Measurements from ENCODE around the gene CIITA. TPM values are rescaled to one million over a fixed set of nuclear protein-coding genes. Genes with fewer than 3 reads are reported as not detected.
"Not testable (repeated sequence)": the region's sequence is repeated elsewhere in the genome, so short reads cannot be mapped to it uniquely, and the experiment has no call there.

Gene CIITA
- total RNA-seq, 1 experiment from 2014 or later, result 0.26 TPM

DNA sequence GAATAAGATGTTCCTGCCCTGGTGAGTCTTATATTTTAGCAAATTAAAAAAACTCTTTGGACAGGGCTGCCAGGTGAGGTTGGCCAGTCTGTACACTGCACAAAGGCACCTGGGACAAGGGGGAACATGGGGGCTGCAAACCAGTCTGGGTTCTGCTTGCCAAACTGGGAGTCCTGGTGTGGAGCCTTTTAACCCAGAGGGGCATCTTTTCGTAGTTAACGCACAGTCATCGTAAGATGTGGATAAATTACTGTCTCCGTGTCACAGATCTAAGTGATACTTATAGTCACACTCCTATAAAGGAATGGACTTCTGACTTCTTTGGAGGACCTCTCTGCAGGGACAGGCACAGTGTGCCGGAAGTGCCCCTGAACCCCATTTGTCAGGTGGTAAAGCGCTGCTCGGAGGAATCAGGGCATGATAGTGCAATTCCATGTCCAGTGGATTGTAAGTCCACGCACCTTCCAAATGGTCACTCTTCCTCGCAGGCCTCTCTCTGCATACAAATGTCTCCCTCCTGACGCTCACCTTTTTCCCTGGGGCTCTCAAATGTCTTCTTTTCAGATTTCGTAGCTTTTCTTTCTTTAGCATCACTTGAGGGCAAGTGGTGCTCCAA lies 50.6 kb downstream of the CIITA start:
- H3K27me3 Mint-ChIP-seq (ENCODE audit: low read depth), result no peaks in the 10 kb centered on the region; the same call in 1 of the 2 replicates
- no peak overlapping the region for H3K4me3 Mint-ChIP-seq
- H3K4me1 Mint-ChIP-seq, result peaks cover 4% of the 10 kb centered on the region; the same call in 1 of the 2 replicates
- ChIA-PET CTCF (interaction anchor here (2.2 kb wide), 1 partner anchor 9 kb away, joined by 7 read pairs; no protein-coding TSS in a partner anchor), POLR2A (no interaction called here)
- H3K9me3 Mint-ChIP-seq, result no peaks in the 10 kb centered on the region
- H3K27ac Mint-ChIP-seq, result no peak overlapping the region
- ATAC-seq (no peak), DNase-seq (ENCODE audit: low spot score) (no peak)
- peaks cover 6% of the 10 kb centered on the region; the same call in 1 of the 2 replicates for H3K36me3 Mint-ChIP-seq
- no peak for TF ChIP-seq ZNF219 (CRISPR knock-in tag; IDR thresholded peaks at IDR 0.05; ENCODE audit: borderline replicate concordance)
- no peak for TF ChIP-seq RELA (CRISPR knock-in tag; IDR thresholded peaks at IDR 0.05; ENCODE audit: borderline replicate concordance)
- no peak for TF ChIP-seq ZBTB21 (CRISPR knock-in tag; IDR thresholded peaks at IDR 0.05; ENCODE audit: borderline replicate concordance)
- TF ChIP-seq, protein P1, sequence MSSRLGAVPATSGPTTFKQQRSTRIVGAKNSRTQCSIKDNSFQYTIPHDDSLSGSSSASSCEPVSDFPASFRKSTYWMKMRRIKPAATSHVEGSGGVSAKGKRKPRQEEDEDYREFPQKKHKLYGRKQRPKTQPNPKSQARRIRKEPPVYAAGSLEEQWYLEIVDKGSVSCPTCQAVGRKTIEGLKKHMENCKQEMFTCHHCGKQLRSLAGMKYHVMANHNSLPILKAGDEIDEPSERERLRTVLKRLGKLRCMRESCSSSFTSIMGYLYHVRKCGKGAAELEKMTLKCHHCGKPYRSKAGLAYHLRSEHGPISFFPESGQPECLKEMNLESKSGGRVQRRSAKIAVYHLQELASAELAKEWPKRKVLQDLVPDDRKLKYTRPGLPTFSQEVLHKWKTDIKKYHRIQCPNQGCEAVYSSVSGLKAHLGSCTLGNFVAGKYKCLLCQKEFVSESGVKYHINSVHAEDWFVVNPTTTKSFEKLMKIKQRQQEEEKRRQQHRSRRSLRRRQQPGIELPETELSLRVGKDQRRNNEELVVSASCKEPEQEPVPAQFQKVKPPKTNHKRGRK (CRISPR knock-in tag; IDR thresholded peaks at IDR 0.05; ENCODE audit: borderline replicate concordance), result no peak
- no peak for TF ChIP-seq JUN (CRISPR knock-in tag; IDR thresholded peaks at IDR 0.05)
- no peak for TF ChIP-seq CREB1 (CRISPR knock-in tag; IDR thresholded peaks at IDR 0.05)
- TF ChIP-seq, protein P2, sequence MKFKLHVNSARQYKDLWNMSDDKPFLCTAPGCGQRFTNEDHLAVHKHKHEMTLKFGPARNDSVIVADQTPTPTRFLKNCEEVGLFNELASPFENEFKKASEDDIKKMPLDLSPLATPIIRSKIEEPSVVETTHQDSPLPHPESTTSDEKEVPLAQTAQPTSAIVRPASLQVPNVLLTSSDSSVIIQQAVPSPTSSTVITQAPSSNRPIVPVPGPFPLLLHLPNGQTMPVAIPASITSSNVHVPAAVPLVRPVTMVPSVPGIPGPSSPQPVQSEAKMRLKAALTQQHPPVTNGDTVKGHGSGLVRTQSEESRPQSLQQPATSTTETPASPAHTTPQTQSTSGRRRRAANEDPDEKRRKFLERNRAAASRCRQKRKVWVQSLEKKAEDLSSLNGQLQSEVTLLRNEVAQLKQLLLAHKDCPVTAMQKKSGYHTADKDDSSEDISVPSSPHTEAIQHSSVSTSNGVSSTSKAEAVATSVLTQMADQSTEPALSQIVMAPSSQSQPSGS (CRISPR knock-in tag; IDR thresholded peaks at IDR 0.05; ENCODE audit: borderline replicate concordance, low read depth), result no peak
- TF ChIP-seq, protein P3, sequence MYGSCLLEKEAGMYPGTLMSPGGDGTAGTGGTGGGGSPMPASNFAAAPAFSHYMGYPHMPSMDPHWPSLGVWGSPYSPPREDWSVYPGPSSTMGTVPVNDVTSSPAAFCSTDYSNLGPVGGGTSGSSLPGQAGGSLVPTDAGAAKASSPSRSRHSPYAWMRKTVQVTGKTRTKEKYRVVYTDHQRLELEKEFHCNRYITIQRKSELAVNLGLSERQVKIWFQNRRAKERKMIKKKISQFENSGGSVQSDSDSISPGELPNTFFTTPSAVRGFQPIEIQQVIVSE (CRISPR knock-in tag; IDR thresholded peaks at IDR 0.05; ENCODE audit: borderline replicate concordance), result no peak
- TF ChIP-seq, protein P4, sequence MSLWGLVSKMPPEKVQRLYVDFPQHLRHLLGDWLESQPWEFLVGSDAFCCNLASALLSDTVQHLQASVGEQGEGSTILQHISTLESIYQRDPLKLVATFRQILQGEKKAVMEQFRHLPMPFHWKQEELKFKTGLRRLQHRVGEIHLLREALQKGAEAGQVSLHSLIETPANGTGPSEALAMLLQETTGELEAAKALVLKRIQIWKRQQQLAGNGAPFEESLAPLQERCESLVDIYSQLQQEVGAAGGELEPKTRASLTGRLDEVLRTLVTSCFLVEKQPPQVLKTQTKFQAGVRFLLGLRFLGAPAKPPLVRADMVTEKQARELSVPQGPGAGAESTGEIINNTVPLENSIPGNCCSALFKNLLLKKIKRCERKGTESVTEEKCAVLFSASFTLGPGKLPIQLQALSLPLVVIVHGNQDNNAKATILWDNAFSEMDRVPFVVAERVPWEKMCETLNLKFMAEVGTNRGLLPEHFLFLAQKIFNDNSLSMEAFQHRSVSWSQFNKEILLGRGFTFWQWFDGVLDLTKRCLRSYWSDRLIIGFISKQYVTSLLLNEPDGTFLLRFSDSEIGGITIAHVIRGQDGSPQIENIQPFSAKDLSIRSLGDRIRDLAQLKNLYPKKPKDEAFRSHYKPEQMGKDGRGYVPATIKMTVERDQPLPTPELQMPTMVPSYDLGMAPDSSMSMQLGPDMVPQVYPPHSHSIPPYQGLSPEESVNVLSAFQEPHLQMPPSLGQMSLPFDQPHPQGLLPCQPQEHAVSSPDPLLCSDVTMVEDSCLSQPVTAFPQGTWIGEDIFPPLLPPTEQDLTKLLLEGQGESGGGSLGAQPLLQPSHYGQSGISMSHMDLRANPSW (CRISPR knock-in tag; conservative IDR thresholded peaks at IDR 0.05; ENCODE audit: low read depth), result no peak
- TF ChIP-seq, protein P5, sequence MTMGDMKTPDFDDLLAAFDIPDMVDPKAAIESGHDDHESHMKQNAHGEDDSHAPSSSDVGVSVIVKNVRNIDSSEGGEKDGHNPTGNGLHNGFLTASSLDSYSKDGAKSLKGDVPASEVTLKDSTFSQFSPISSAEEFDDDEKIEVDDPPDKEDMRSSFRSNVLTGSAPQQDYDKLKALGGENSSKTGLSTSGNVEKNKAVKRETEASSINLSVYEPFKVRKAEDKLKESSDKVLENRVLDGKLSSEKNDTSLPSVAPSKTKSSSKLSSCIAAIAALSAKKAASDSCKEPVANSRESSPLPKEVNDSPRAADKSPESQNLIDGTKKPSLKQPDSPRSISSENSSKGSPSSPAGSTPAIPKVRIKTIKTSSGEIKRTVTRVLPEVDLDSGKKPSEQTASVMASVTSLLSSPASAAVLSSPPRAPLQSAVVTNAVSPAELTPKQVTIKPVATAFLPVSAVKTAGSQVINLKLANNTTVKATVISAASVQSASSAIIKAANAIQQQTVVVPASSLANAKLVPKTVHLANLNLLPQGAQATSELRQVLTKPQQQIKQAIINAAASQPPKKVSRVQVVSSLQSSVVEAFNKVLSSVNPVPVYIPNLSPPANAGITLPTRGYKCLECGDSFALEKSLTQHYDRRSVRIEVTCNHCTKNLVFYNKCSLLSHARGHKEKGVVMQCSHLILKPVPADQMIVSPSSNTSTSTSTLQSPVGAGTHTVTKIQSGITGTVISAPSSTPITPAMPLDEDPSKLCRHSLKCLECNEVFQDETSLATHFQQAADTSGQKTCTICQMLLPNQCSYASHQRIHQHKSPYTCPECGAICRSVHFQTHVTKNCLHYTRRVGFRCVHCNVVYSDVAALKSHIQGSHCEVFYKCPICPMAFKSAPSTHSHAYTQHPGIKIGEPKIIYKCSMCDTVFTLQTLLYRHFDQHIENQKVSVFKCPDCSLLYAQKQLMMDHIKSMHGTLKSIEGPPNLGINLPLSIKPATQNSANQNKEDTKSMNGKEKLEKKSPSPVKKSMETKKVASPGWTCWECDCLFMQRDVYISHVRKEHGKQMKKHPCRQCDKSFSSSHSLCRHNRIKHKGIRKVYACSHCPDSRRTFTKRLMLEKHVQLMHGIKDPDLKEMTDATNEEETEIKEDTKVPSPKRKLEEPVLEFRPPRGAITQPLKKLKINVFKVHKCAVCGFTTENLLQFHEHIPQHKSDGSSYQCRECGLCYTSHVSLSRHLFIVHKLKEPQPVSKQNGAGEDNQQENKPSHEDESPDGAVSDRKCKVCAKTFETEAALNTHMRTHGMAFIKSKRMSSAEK (CRISPR knock-in tag; IDR thresholded peaks at IDR 0.05; ENCODE audit: borderline replicate concordance), result no peak
- no peak for TF ChIP-seq ZNF121 (CRISPR knock-in tag; IDR thresholded peaks at IDR 0.05)

DNA sequence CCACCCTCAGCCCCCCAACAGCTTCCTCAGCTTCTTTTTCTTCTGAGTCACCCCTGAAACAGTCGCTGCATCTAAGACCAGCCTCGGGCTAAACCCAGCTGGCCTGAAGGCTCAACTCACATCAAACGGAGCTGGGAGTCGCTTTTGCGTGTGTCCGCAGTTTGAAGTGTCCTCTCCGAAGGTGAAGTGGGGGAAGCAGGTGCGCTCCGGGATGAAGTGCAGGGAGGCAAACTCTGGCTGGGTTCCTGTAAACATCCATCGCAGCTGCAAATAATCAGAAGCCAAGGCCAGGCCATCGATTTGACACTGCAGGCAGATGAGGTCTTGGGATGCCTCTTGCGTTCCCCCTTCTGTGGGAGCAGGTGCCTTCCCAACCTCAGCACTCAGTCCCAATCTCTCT lies 52.1 kb downstream of the CIITA start:
- CTCF ChIA-PET; DNase-seq (ENCODE audit: low spot score); H3K27me3 Mint-ChIP-seq (ENCODE audit: low read depth); H3K9me3 Mint-ChIP-seq; H3K4me1 Mint-ChIP-seq; POLR2A ChIA-PET; ATAC-seq; H3K27ac Mint-ChIP-seq; H3K4me3 Mint-ChIP-seq: not testable (repeated sequence)
- H3K36me3 Mint-ChIP-seq, result peaks cover 10% of the 10 kb centered on the region; the same call in 1 of the 2 replicates
